Adrenal gland (tissue), 5 donors: ENCODE data around the gene GPC6.

Source experiments
- POLR2A ChIP-seq, 2 donors: fragments of 450-650 bp; IDR thresholded peaks; one replicate each; pipeline ENCODE4 v1.6.1; 2017; ENCODE audit warnings: antibody characterized with exemption in 2 of 2, mild to moderate bottlenecking in 2 of 2, moderate library complexity in 1 of 2
- TF ChIP-seq, protein P1 (sequence below), 6 experiments: fragments of 450-650 bp in 4 of 6; fragments of 200-600 bp in 2 of 6; sonication (generic) in 1 of 6; IDR thresholded peaks; 1 replicate in 5 of 6; 2 replicates in 1 of 6; pipeline versions ENCODE4 v1.5.1 to v1.8.0; 2016 to 2021; ENCODE audit warnings: antibody characterized with exemption in 6 of 6, mild to moderate bottlenecking in 2 of 6, moderate library complexity in 1 of 6
- donor health status: DM: no; HTN: no; CAD: no.

DNA sequence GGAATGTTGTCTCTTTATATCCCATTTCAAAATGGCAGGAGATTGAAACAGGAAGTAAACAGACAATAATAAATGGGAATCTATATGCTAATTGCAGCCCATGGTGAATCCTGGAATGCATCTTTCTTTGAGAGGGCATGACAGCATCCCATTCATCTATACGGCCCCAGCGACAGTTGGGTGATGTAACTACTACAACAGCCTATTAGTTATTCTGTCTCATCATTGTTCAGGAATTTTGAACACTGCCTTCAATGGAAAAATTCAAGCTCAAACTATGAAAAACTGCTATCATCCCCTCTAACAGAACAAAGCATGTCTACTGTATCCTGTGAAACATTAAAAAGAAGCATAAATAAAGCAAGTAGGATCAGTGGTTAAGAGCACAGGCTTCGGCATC is 990.8 kb downstream of the GPC6 start:
- no peak for TF ChIP-seq POLR2A (IDR thresholded peaks at IDR 0.05)
- TF ChIP-seq, protein P1, sequence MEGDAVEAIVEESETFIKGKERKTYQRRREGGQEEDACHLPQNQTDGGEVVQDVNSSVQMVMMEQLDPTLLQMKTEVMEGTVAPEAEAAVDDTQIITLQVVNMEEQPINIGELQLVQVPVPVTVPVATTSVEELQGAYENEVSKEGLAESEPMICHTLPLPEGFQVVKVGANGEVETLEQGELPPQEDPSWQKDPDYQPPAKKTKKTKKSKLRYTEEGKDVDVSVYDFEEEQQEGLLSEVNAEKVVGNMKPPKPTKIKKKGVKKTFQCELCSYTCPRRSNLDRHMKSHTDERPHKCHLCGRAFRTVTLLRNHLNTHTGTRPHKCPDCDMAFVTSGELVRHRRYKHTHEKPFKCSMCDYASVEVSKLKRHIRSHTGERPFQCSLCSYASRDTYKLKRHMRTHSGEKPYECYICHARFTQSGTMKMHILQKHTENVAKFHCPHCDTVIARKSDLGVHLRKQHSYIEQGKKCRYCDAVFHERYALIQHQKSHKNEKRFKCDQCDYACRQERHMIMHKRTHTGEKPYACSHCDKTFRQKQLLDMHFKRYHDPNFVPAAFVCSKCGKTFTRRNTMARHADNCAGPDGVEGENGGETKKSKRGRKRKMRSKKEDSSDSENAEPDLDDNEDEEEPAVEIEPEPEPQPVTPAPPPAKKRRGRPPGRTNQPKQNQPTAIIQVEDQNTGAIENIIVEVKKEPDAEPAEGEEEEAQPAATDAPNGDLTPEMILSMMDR (IDR thresholded peaks at IDR 0.05), result no peak
